ENCODE measurements around the gene SLC39A11. TPM values are rescaled to one million over a fixed set of nuclear protein-coding genes. Genes with fewer than 3 reads are reported as not detected.

SLC39A11 gene
- total and polyA plus RNA-seq, 2 donors (not counting 1 experiment from before 2014, with no cell fraction given) = 12.7 to 27.4 TPM

- H3K36me3 ChIP-seq (ENCODE audit: control insufficient read depth, insufficient read depth, low read length) = no peaks in the 10 kb centered on the region
- DNase-seq (ENCODE audit: low read depth in 2 of 2) = no peak
- no peaks in the 10 kb centered on the region for H3K9me3 ChIP-seq (ENCODE audit: control insufficient read depth, insufficient read depth, low read depth, low read length)
- no peaks in the 10 kb centered on the region for H3K27me3 ChIP-seq (ENCODE audit: control insufficient read depth, insufficient read depth, low read length)
- no peak overlapping the region for H3K4me3 ChIP-seq (replicated peaks in 1 of 4; ENCODE audit: control extremely low read depth in 1 of 4, insufficient read depth in 1 of 4, low read depth in 3 of 4, low read length in 4 of 4)
- no peaks in the 10 kb centered on the region for H4K20me1 ChIP-seq (ENCODE audit: control insufficient read depth, extremely low read depth, insufficient read depth, low read length)
- H3K4me1 ChIP-seq (ENCODE audit: control insufficient read depth, extremely low read depth, insufficient read depth, low read length) = no peaks in the 10 kb centered on the region
- no peak overlapping the region for H2AFZ ChIP-seq (ENCODE audit: low read length)
- no peak overlapping the region for H3K9ac ChIP-seq (ENCODE audit: insufficient read depth, low read length)
- no peaks in the 10 kb centered on the region for H3K79me2 ChIP-seq (ENCODE audit: control insufficient read depth, insufficient read depth, low read length)
- H3K4me2 ChIP-seq (ENCODE audit: extremely low read depth, insufficient read depth, low read length) = no peak overlapping the region
- H3K27ac ChIP-seq (ENCODE audit: insufficient read depth, low read length) = no peak overlapping the region
- TF ChIP-seq CTCF (conservative IDR thresholded peaks at IDR 0.05 in 1 of 2, IDR thresholded peaks at IDR 0.05 in 1 of 2; ENCODE audit: low read depth in 1 of 2, low read length in 2 of 2) (no peak), EZH2 (IDR thresholded peaks at IDR 0.05; ENCODE audit: low read length, missing control alignments) (no peak)
Measured at GRCh38 chr17:72927146-72927545, 165.3 kb downstream of the SLC39A11 start.

GRCh38 chr17:72926171-72926570 lies 166.3 kb downstream of the SLC39A11 start:
- TF ChIP-seq CTCF (conservative IDR thresholded peaks at IDR 0.05 in 1 of 2, IDR thresholded peaks at IDR 0.05 in 1 of 2; ENCODE audit: low read depth in 1 of 2, low read length in 2 of 2) (no peak), EZH2 (IDR thresholded peaks at IDR 0.05; ENCODE audit: low read length, missing control alignments) (no peak)
- H4K20me1 ChIP-seq (ENCODE audit: control insufficient read depth, extremely low read depth, insufficient read depth, low read length) = no peaks in the 10 kb centered on the region

GRCh38 chr17:72924196-72924595 lies 168.3 kb downstream of the SLC39A11 start:
- no peaks in the 10 kb centered on the region for H3K4me1 ChIP-seq (ENCODE audit: control insufficient read depth, extremely low read depth, insufficient read depth, low read length)
- H3K27ac ChIP-seq (ENCODE audit: insufficient read depth, low read length) = no peak overlapping the region
- H3K27me3 ChIP-seq (ENCODE audit: control insufficient read depth, insufficient read depth, low read length) = no peaks in the 10 kb centered on the region
- TF ChIP-seq CTCF (conservative IDR thresholded peaks at IDR 0.05 in 1 of 2, IDR thresholded peaks at IDR 0.05 in 1 of 2; ENCODE audit: low read depth in 1 of 2, low read length in 2 of 2) (no peak), EZH2 (IDR thresholded peaks at IDR 0.05; ENCODE audit: low read length, missing control alignments) (no peak)
- no peaks in the 10 kb centered on the region for H3K79me2 ChIP-seq (ENCODE audit: control insufficient read depth, insufficient read depth, low read length)
- H3K4me2 ChIP-seq (ENCODE audit: extremely low read depth, insufficient read depth, low read length) = no peak overlapping the region
- H3K9ac ChIP-seq (ENCODE audit: insufficient read depth, low read length) = no peak overlapping the region
- no peaks in the 10 kb centered on the region for H3K9me3 ChIP-seq (ENCODE audit: control insufficient read depth, insufficient read depth, low read depth, low read length)
- H2AFZ ChIP-seq (ENCODE audit: low read length) = no peak overlapping the region
- no peaks in the 10 kb centered on the region for H3K36me3 ChIP-seq (ENCODE audit: control insufficient read depth, insufficient read depth, low read length)
- no peak overlapping the region for H3K4me3 ChIP-seq (replicated peaks in 1 of 4; ENCODE audit: control extremely low read depth in 1 of 4, insufficient read depth in 1 of 4, low read depth in 3 of 4, low read length in 4 of 4)
- DNase-seq (ENCODE audit: low read depth in 2 of 2) = no peak
- no peaks in the 10 kb centered on the region for H4K20me1 ChIP-seq (ENCODE audit: control insufficient read depth, extremely low read depth, insufficient read depth, low read length)

More at GRCh38 chr17:72926171-72926570, 166.3 kb downstream of the SLC39A11 start:
- H3K79me2 ChIP-seq (ENCODE audit: control insufficient read depth, insufficient read depth, low read length) = no peaks in the 10 kb centered on the region
- H3K4me2 ChIP-seq (ENCODE audit: extremely low read depth, insufficient read depth, low read length) = no peak overlapping the region
- no peaks in the 10 kb centered on the region for H3K4me1 ChIP-seq (ENCODE audit: control insufficient read depth, extremely low read depth, insufficient read depth, low read length)
- H3K4me3 ChIP-seq (replicated peaks in 1 of 4; ENCODE audit: control extremely low read depth in 1 of 4, insufficient read depth in 1 of 4, low read depth in 3 of 4, low read length in 4 of 4) = no peak overlapping the region
- no peaks in the 10 kb centered on the region for H3K27me3 ChIP-seq (ENCODE audit: control insufficient read depth, insufficient read depth, low read length)
- H3K27ac ChIP-seq (ENCODE audit: insufficient read depth, low read length) = no peak overlapping the region
- H3K36me3 ChIP-seq (ENCODE audit: control insufficient read depth, insufficient read depth, low read length) = no peaks in the 10 kb centered on the region
- no peaks in the 10 kb centered on the region for H3K9me3 ChIP-seq (ENCODE audit: control insufficient read depth, insufficient read depth, low read depth, low read length)
- DNase-seq (ENCODE audit: low read depth in 2 of 2) = no peak
- H2AFZ ChIP-seq (ENCODE audit: low read length) = no peak overlapping the region
- no peak overlapping the region for H3K9ac ChIP-seq (ENCODE audit: insufficient read depth, low read length)

All from fibroblast of lung (primary cell).